H1 (cell line): ENCODE data around the gene RHOB. TPM values are rescaled to one million over a fixed set of nuclear protein-coding genes. Genes with fewer than 3 reads are reported as not detected.

Experiments used
- CHD2 ChIP-seq: IDR thresholded peaks from 2 replicates; pipeline ENCODE4 v1.6.1; 2012; ENCODE audit warnings: low read length, improper control_type of control experiment
- RAD21 ChIP-seq, 2 experiments: IDR thresholded peaks in 1 of 2; conservative IDR thresholded peaks in 1 of 2; 2 replicates each; pipeline ENCODE4 v1.6.1; 2011; ENCODE audit warnings: low read depth in 2 of 2, low read length in 2 of 2, improper control_type of control experiment in 1 of 2, inconsistent platforms in 1 of 2, mild to moderate bottlenecking in 1 of 2, moderate library complexity in 1 of 2
- SAP30 ChIP-seq: fragments of 300-600 bp; sonication (generic); IDR thresholded peaks from 2 replicates; pipeline ENCODE4 v1.7.1; 2012; ENCODE audit warnings: low read length, moderate library complexity, mild to moderate bottlenecking, inconsistent platforms; ENCODE audit not compliant: insufficient read depth, insufficient replicate concordance
- polyA plus RNA-seq, 7 experiments: library from polyadenylated mRNA; depleted of rRNA in 3 of 7; stranded (reverse) in 5 of 7; unstranded in 2 of 7; fragments of >200 nt in 5 of 7; fragments of 200-250 nt in 2 of 7; gene quantifications; 1 replicate in 5 of 7; 2 replicates in 1 of 7; 4 replicates in 1 of 7; pipeline versions ENCODE4 v1.2.1 to v1.2.3, GENCODE V29; 2011 to 2013; ENCODE audit warnings: missing spikeins in 2 of 7, mixed read lengths in 2 of 7
- total RNA-seq: library from RNA; stranded (reverse); fragmentation: NEBNext Ultra II Directional; extraction: Animal tissue kit (Norgen Biotek cat#: 25700); gene quantifications from 2 replicates; pipeline ENCODE4 v1.2.1, GENCODE V29; 2021
- TF ChIP-seq, protein P1 (sequence below): IDR thresholded peaks from 2 replicates; pipeline ENCODE4 v1.6.1; 2011; ENCODE audit warnings: low read depth, mild to moderate bottlenecking, low read length; ENCODE audit not compliant: insufficient read depth

Gene RHOB
- total and polyA plus RNA-seq, 2 of the 8 experiments (the other 6 are each of a cell fraction or from before 2014, with no cell fraction given) = 9.3 to 9.5 TPM

DNA sequence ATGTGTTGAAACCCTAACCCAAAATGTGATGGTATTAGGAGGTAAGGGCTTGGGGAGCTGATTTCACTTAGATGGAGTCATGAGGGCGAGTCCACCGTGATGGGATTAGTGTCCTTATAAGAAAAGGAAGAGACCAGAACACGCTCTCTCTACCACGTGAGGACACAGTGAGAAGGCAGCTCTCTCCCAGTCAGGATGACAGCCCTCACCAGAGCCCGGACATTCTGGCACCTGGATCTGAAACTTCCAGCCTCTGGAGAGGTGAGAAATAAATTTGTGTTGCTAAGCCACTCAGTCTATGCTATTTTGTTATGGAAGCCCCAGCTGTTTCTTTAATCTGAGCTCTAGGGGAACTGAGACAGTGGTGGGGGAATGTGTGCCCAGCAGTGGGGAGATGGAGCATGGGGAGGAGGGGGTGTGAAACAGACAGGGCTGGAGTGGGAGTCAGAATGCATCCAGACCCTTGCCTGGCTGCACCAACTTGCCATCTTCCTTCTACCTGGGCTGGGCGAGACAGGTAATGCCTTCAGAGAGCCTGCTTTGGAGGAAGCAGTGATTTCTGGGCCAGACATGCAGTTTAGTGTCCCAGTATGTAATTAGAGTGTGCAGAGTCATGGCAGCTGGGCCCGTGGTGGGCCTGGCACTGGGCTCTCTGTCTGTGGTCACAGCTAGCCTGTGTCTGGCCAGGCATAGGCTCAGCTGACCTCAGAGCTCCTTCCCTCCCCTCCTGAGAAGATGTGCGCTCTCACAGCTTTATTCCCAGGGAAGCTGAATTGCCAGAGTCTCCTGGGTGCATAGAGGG is 38.1 kb downstream of the RHOB start (continued):
- TF ChIP-seq CHD2 = no peak
- no peak for TF ChIP-seq RAD21 (IDR thresholded peaks at IDR 0.05 in 1 of 2, conservative IDR thresholded peaks at IDR 0.05 in 1 of 2; ENCODE audit: low read depth in 2 of 2, low read length in 2 of 2)
- TF ChIP-seq SAP30 = no peak
- TF ChIP-seq, protein P1, sequence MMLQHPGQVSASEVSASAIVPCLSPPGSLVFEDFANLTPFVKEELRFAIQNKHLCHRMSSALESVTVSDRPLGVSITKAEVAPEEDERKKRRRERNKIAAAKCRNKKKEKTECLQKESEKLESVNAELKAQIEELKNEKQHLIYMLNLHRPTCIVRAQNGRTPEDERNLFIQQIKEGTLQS = no peak
